A549 (cell line): ENCODE results near the gene LDLRAD3. TPM values are rescaled to one million over a fixed set of nuclear protein-coding genes. Genes with fewer than 3 reads are reported as not detected.

Source experiments
- ATAC-seq, 2 experiments: fragments of 200-7000 bp in 1 of 2; fragments of >200 bp in 1 of 2; cut with Nextera tagmentation in 1 of 2; cut with Tn5 transposase in 1 of 2; 3 replicates each; pipeline versions ENCODE4 v1.8.0 to v1.9.1; 2018 to 2020; ENCODE audit warnings: mild to moderate bottlenecking in 1 of 2, moderate library complexity in 1 of 2
- CTCF ChIA-PET: fragments of 300-600 bp; sonication (Branson Sonifier 250); formaldehyde crosslinking; extraction: SDS; loops from one replicate; lab custom pipeline; 2021; ENCODE audit warnings: antibody characterized with exemption, inconsistent platforms; lab: Yijun Ruan, JAX
- POLR2A ChIA-PET: fragments of 350-600 bp; formaldehyde crosslinking; extraction: SDS; loops from one replicate; lab custom pipeline; 2021; ENCODE audit warnings: antibody characterized with exemption, inconsistent platforms; lab: Yijun Ruan, JAX
- DNase-seq, 2 experiments: peaks; one replicate each; pipeline versions ENCODE4 v3.0.0 to v3.0.0-alpha.2; 2011 to 2016; ENCODE audit warnings: low read depth in 1 of 2, low spot score in 1 of 2
- FAIRE-seq: peaks from 2 replicates; lab custom pipeline; 2011; peaks lifted over from hg19 to GRCh38; lab: Jason Lieb, UNC
- H3K27ac ChIP-seq, 2 experiments: fragments of >200 bp; sonication (Bioruptor Twin); formaldehyde crosslinking; 3 replicates each; pipeline ENCODE4 v1.5.1; 2016 to 2017
- H3K4me1 ChIP-seq: fragments of >200 bp; sonication (Bioruptor Twin); formaldehyde crosslinking; 3 replicates; pipeline ENCODE4 v1.6.1; 2016
- H3K4me2 ChIP-seq: fragments of >200 bp; sonication (Bioruptor Twin); formaldehyde crosslinking; 3 replicates; pipeline ENCODE4 v1.6.1; 2016
- H3K4me3 ChIP-seq: fragments of >200 bp; sonication (Bioruptor Twin); formaldehyde crosslinking; 3 replicates; pipeline ENCODE4 v1.5.1; 2016
- H3K9me3 ChIP-seq: fragments of >200 bp; sonication (Bioruptor Twin); formaldehyde crosslinking; 3 replicates; pipeline ENCODE4 v1.6.1; 2016
- ATOH8 ChIP-seq: fragments of 250-450 bp; sonication (Bioruptor Pico); IDR thresholded peaks from 2 replicates; pipeline ENCODE4 v1.5.0; 2020; ENCODE audit warnings: low read depth, mild to moderate bottlenecking, moderate library complexity
- BCL3 ChIP-seq: fragments of >200 bp; sonication (Bioruptor Twin); formaldehyde crosslinking; IDR thresholded peaks from 3 replicates; pipeline ENCODE4 v1.6.1; 2016
- CEBPB ChIP-seq, 2 experiments: fragments of >200 bp in 1 of 2; sonication (Bioruptor Twin) in 1 of 2; formaldehyde crosslinking in 1 of 2; IDR thresholded peaks; 2 replicates each; pipeline ENCODE4 v1.6.1; 2012 to 2016
- CHD2 ChIP-seq: fragments of 150-350 bp; IDR thresholded peaks from 2 replicates; pipeline ENCODE4 v1.6.1; 2014; ENCODE audit warnings: low read length; ENCODE audit not compliant: partially characterized antibody
- E2F6 ChIP-seq: IDR thresholded peaks from 2 replicates; pipeline ENCODE4 v1.6.1; 2012; ENCODE audit warnings: low read depth, borderline replicate concordance
- EHMT2 ChIP-seq: fragments of 200-600 bp; sonication (generic); IDR thresholded peaks from 2 replicates; pipeline ENCODE4 v1.6.1; 2016; ENCODE audit warnings: antibody characterized with exemption, low read depth, mild to moderate bottlenecking, moderate library complexity
- ELK1 ChIP-seq: fragments of 150-350 bp; IDR thresholded peaks from 2 replicates; pipeline ENCODE4 v1.6.1; 2014; ENCODE audit warnings: low read depth, mild to moderate bottlenecking, low read length
- EP300 ChIP-seq, 2 experiments: fragments of >200 bp; sonication (Bioruptor Twin); formaldehyde crosslinking; IDR thresholded peaks; 2 replicates in 1 of 2; 3 replicates in 1 of 2; pipeline ENCODE4 v1.6.1; 2016 to 2017
- HMGXB4 ChIP-seq: fragments of 250-450 bp; sonication (Bioruptor Pico); IDR thresholded peaks from 2 replicates; pipeline ENCODE4 v1.5.0; 2021; ENCODE audit warnings: mild to moderate bottlenecking, moderate library complexity, borderline replicate concordance
- HOXB13 ChIP-seq: fragments of 250-450 bp; sonication (Bioruptor Pico); IDR thresholded peaks from 2 replicates; pipeline ENCODE4 v1.5.0; 2020; ENCODE audit warnings: low read depth, mild to moderate bottlenecking, moderate library complexity
- JUN ChIP-seq, 2 experiments: fragments of >200 bp; sonication (Bioruptor Twin); formaldehyde crosslinking; IDR thresholded peaks; 2 replicates in 1 of 2; 3 replicates in 1 of 2; pipeline ENCODE4 v1.6.1; 2016 to 2017
- MAX ChIP-seq: IDR thresholded peaks from 2 replicates; pipeline ENCODE4 v1.6.1; 2012
- PHF8 ChIP-seq: fragments of 200-600 bp; sonication (generic); IDR thresholded peaks from 2 replicates; pipeline ENCODE4 v1.6.1; 2016; ENCODE audit warnings: low read depth, mild to moderate bottlenecking, antibody characterized with exemption, moderate library complexity, borderline replicate concordance
- POLR2AphosphoS2 ChIP-seq: conservative IDR thresholded peaks from 2 replicates; pipeline ENCODE4 v1.6.1; 2012; ENCODE audit warnings: low read length, improper control_type of control experiment, inconsistent platforms
- RCOR1 ChIP-seq: fragments of 150-350 bp; IDR thresholded peaks from 2 replicates; pipeline ENCODE4 v1.6.1; 2014; ENCODE audit warnings: antibody characterized with exemption, low read length, low read depth
- RNF2 ChIP-seq: fragments of 200-600 bp; sonication (generic); IDR thresholded peaks from 2 replicates; pipeline ENCODE4 v1.6.1; 2016; ENCODE audit warnings: low read depth, mild to moderate bottlenecking, antibody characterized with exemption, moderate library complexity, borderline replicate concordance
- TFCP2L1 ChIP-seq: fragments of 250-450 bp; sonication (Bioruptor Pico); IDR thresholded peaks from 2 replicates; pipeline ENCODE4 v1.5.0; 2021; ENCODE audit warnings: mild to moderate bottlenecking
- ZC3H11A ChIP-seq: fragments of 450-650 bp; IDR thresholded peaks from 2 replicates; pipeline ENCODE4 v1.6.1; 2014; ENCODE audit warnings: antibody characterized with exemption, mild to moderate bottlenecking
- ZNF302 ChIP-seq: fragments of 250-450 bp; sonication (Bioruptor Pico); IDR thresholded peaks from 2 replicates; pipeline ENCODE4 v1.9.0; 2021; ENCODE audit warnings: inconsistent platforms, mild to moderate bottlenecking, moderate library complexity
- WGBS: methylation state at CpG from one replicate; pipeline ENCODE4 v1.1.6; 2017; ENCODE audit errors: missing lambda C conversion rate; 5-methylcytosine and 5-hydroxymethylcytosine counted together
- polyA plus RNA-seq, 4 experiments: library from polyadenylated mRNA; depleted of rRNA in 3 of 4; stranded (reverse); fragments of >200 nt; fragmentation: RNase III in 1 of 4; extraction: RNeasy Plus Mini Kit Qiagen cat#74134 plus additional on column Dnase treatment in 1 of 4; gene quantifications; 2 replicates in 3 of 4; 3 replicates in 1 of 4; pipeline ENCODE4 v1.2.3, GENCODE V29; 2011 to 2017

LDLRAD3 gene
- polyA plus RNA-seq, 2 of the 4 experiments (the other 2 are of a cell fraction): 10.5 to 13.2 TPM

GRCh38 chr11:36090356-36091109 lies 146.7 kb downstream of the LDLRAD3 start:
- 87% methylated on average over 10 of the region's 10 CpGs for WGBS
- H3K4me2 ChIP-seq: no peak overlapping the region
- no peak for FAIRE-seq

More at GRCh38 chr11:36090356-36091109, 146.7 kb downstream of the LDLRAD3 start:
- no peaks in the 10 kb centered on the region for H3K4me1 ChIP-seq
- H3K27ac ChIP-seq: no peak overlapping the region
- peaks cover 5% of the 10 kb centered on the region; the same call in 2 of the 3 replicates for H3K9me3 ChIP-seq
- ChIA-PET CTCF (interaction anchor here (1.0 kb wide), 1 partner anchor 269 kb away, joined by 3 read pairs; no protein-coding TSS in a partner anchor), POLR2A (no interaction called here)
- no peak for TF ChIP-seq EP300 (IDR thresholded peaks at IDR 0.05)
- TF ChIP-seq TFCP2L1 (CRISPR knock-in tag): no peak
- TF ChIP-seq CEBPB (IDR thresholded peaks at IDR 0.05): no peak
- TF ChIP-seq ATOH8 (CRISPR knock-in tag): no peak
- no peak for TF ChIP-seq ZNF302 (CRISPR knock-in tag)
- no peak for TF ChIP-seq PHF8
- TF ChIP-seq MAX: no peak
- TF ChIP-seq HMGXB4 (CRISPR knock-in tag): no peak
- TF ChIP-seq HOXB13: no peak
- TF ChIP-seq CHD2: no peak
- TF ChIP-seq ELK1: no peak
- no peak for TF ChIP-seq RNF2
- no peak for TF ChIP-seq JUN (IDR thresholded peaks at IDR 0.05)
- no peak for TF ChIP-seq BCL3
- TF ChIP-seq EHMT2: no peak
- TF ChIP-seq POLR2AphosphoS2: no peak
- TF ChIP-seq E2F6: no peak
- no peak for TF ChIP-seq RCOR1
- TF ChIP-seq ZC3H11A: no peak
- ATAC-seq (no peak), DNase-seq (no peak)
- H3K4me3 ChIP-seq: no peak overlapping the region
